ENCODE measurements around the gene NEAT1.
"Not testable (repeated sequence)": the region's sequence is repeated elsewhere in the genome, so short reads cannot be mapped to it uniquely, and the experiment has no call there.

NEAT1 gene

GRCh38 chr11:65448418-65449105 lies 26.0 kb downstream of the NEAT1 start:
- no peak for DNase-seq (ENCODE audit: low spot score)

- DNase-seq (ENCODE audit: low spot score): not testable (repeated sequence)
Measured at GRCh38 chr11:65451301-65451700, 28.7 kb downstream of the NEAT1 start.

- DNase-seq (ENCODE audit: low spot score): not testable (repeated sequence)
Measured at GRCh38 chr11:65452259-65452658, 29.7 kb downstream of the NEAT1 start.

- peak; percentile 60 for DNase-seq (ENCODE audit: low spot score)
Measured at GRCh38 chr11:65452806-65453490, 30.4 kb downstream of the NEAT1 start.

- DNase-seq (ENCODE audit: low spot score): no peak
Measured at GRCh38 chr11:65454311-65454695, 31.7 kb downstream of the NEAT1 start.

GRCh38 chr11:65454696-65455456 lies 32.3 kb downstream of the NEAT1 start:
- peak; percentile 76 for DNase-seq (ENCODE audit: low spot score)

GRCh38 chr11:65456418-65456817 lies 33.8 kb downstream of the NEAT1 start:
- no peak for DNase-seq (ENCODE audit: low spot score)

GRCh38 chr11:65459552-65459951 lies 37.0 kb downstream of the NEAT1 start:
- DNase-seq (ENCODE audit: low spot score): no peak

GRCh38 chr11:65465471-65465870 lies 42.9 kb downstream of the NEAT1 start:
- DNase-seq (ENCODE audit: low spot score): not testable (repeated sequence)

GRCh38 chr11:65467306-65467705 lies 44.7 kb downstream of the NEAT1 start:
- not testable (repeated sequence) for DNase-seq (ENCODE audit: low spot score)

- DNase-seq (ENCODE audit: low spot score): no peak
Measured at GRCh38 chr11:65468874-65469333, 46.3 kb downstream of the NEAT1 start.

- no peak for DNase-seq (ENCODE audit: low spot score)
Measured at GRCh38 chr11:65470433-65471049, 47.9 kb downstream of the NEAT1 start.

GRCh38 chr11:65471447-65471891 lies 48.9 kb downstream of the NEAT1 start:
- peak; percentile 70 for DNase-seq (ENCODE audit: low spot score)

GRCh38 chr11:65472588-65473277 lies 50.1 kb downstream of the NEAT1 start:
- not testable (repeated sequence) for DNase-seq (ENCODE audit: low spot score)

- no peak for DNase-seq (ENCODE audit: low spot score)
Measured at GRCh38 chr11:65473278-65473860, 50.8 kb downstream of the NEAT1 start.

GRCh38 chr11:65474864-65475263 lies 52.3 kb downstream of the NEAT1 start:
- DNase-seq (ENCODE audit: low spot score): no peak

GRCh38 chr11:65476632-65477148 lies 54.1 kb downstream of the NEAT1 start:
- no peak for DNase-seq (ENCODE audit: low spot score)

GRCh38 chr11:65477149-65477965 lies 54.8 kb downstream of the NEAT1 start:
- peak; percentile 96 for DNase-seq (ENCODE audit: low spot score)

- no peak for DNase-seq (ENCODE audit: low spot score)
Measured at GRCh38 chr11:65478388-65479183, 56.0 kb downstream of the NEAT1 start.

All from kidney capillary endothelial cell (primary cell).